ENCODE data around the gene RCC1. TPM values are rescaled to one million over a fixed set of nuclear protein-coding genes. Genes with fewer than 3 reads are reported as not detected.

RCC1 gene
- total and polyA plus RNA-seq, 2 experiments from 2014 or later: 36.9 to 97.4 TPM

DNA sequence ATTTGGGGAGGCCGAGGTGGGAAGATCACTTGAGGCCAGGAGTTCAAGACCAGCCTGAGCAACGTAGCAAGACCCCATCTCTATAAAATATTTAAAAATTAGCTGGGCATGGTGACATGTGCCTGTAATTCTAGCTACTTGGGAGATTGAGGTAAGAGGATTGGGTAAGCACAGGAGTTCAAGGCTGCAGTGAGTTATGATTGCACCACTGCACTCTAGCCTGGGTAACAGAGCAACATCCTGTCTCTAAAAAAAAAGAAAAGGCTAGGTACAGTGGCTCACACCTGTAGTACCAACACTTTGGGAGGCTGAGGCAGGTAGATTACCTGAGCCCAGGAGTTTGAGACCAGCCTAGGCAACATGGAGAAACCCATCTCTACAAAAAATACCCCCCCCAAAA lies 35.7 kb upstream of the RCC1 start:
- Histone ChIP-seq H3K4me2 (no peak overlapping the region), H3K79me2 (replicated peaks; ENCODE audit: insufficient read depth) (no peaks in the 10 kb centered on the region), H3F3A (replicated peaks; ENCODE audit: low read depth) (peaks cover 5% of the 10 kb centered on the region; the same call in 1 of the 2 replicates), H3K9me2 (ENCODE audit: insufficient read depth) (no peaks in the 10 kb centered on the region), H2AFZ (no peak overlapping the region), H4K20me1 (replicated peaks; ENCODE audit: insufficient read depth) (no peaks in the 10 kb centered on the region), H3K27me3 (ENCODE audit: insufficient read depth) (no peaks in the 10 kb centered on the region), H3K36me3 (ENCODE audit: insufficient read depth) (peaks cover 27% of the 10 kb centered on the region), H3K27ac (ENCODE audit: low read depth) (no peak overlapping the region), H3K4me1 (ENCODE audit: insufficient read depth) (no peaks in the 10 kb centered on the region), H3K4me3 (no peak overlapping the region)
- Mint-ChIP-seq H3K27ac (no peak overlapping the region), H3K36me3 (ENCODE audit: low read depth) (peaks cover 35% of the 10 kb centered on the region), H3K4me3 (no peak overlapping the region), H3K4me1 (no peaks in the 10 kb centered on the region), H3K27me3 (ENCODE audit: insufficient read depth, low read depth, poor library complexity) (no peaks in the 10 kb centered on the region), H3K9me3 (no peaks in the 10 kb centered on the region)
- no peak for DNase-seq (ENCODE audit: low spot score)
- no peak for ATAC-seq
- TF ChIP-seq STAT1 (IDR thresholded peaks at IDR 0.05; ENCODE audit: unreplicated experiment) (no peak), EZH2 (IDR thresholded peaks at IDR 0.05; ENCODE audit: low read depth, unreplicated experiment) (no peak), EZH2phosphoT487 (IDR thresholded peaks at IDR 0.05; ENCODE audit: unreplicated experiment) (no peak), JUNB (IDR thresholded peaks at IDR 0.05; ENCODE audit: unreplicated experiment) (no peak), ZNF114 (CRISPR knock-in tag; IDR thresholded peaks at IDR 0.05) (no peak), NANOG (IDR thresholded peaks at IDR 0.05; ENCODE audit: borderline replicate concordance) (no peak), ZNF331 (CRISPR knock-in tag; IDR thresholded peaks at IDR 0.05; ENCODE audit: low read depth) (no peak), POLR2AphosphoS5 (IDR thresholded peaks at IDR 0.05; ENCODE audit: low read depth) (no peak), CREB1 (CRISPR knock-in tag; IDR thresholded peaks at IDR 0.05; ENCODE audit: low read depth) (no peak)
- TF ChIP-seq, protein P1, sequence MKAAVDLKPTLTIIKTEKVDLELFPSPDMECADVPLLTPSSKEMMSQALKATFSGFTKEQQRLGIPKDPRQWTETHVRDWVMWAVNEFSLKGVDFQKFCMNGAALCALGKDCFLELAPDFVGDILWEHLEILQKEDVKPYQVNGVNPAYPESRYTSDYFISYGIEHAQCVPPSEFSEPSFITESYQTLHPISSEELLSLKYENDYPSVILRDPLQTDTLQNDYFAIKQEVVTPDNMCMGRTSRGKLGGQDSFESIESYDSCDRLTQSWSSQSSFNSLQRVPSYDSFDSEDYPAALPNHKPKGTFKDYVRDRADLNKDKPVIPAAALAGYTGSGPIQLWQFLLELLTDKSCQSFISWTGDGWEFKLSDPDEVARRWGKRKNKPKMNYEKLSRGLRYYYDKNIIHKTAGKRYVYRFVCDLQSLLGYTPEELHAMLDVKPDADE (IDR thresholded peaks at IDR 0.05): no peak
- TF ChIP-seq, protein P2, sequence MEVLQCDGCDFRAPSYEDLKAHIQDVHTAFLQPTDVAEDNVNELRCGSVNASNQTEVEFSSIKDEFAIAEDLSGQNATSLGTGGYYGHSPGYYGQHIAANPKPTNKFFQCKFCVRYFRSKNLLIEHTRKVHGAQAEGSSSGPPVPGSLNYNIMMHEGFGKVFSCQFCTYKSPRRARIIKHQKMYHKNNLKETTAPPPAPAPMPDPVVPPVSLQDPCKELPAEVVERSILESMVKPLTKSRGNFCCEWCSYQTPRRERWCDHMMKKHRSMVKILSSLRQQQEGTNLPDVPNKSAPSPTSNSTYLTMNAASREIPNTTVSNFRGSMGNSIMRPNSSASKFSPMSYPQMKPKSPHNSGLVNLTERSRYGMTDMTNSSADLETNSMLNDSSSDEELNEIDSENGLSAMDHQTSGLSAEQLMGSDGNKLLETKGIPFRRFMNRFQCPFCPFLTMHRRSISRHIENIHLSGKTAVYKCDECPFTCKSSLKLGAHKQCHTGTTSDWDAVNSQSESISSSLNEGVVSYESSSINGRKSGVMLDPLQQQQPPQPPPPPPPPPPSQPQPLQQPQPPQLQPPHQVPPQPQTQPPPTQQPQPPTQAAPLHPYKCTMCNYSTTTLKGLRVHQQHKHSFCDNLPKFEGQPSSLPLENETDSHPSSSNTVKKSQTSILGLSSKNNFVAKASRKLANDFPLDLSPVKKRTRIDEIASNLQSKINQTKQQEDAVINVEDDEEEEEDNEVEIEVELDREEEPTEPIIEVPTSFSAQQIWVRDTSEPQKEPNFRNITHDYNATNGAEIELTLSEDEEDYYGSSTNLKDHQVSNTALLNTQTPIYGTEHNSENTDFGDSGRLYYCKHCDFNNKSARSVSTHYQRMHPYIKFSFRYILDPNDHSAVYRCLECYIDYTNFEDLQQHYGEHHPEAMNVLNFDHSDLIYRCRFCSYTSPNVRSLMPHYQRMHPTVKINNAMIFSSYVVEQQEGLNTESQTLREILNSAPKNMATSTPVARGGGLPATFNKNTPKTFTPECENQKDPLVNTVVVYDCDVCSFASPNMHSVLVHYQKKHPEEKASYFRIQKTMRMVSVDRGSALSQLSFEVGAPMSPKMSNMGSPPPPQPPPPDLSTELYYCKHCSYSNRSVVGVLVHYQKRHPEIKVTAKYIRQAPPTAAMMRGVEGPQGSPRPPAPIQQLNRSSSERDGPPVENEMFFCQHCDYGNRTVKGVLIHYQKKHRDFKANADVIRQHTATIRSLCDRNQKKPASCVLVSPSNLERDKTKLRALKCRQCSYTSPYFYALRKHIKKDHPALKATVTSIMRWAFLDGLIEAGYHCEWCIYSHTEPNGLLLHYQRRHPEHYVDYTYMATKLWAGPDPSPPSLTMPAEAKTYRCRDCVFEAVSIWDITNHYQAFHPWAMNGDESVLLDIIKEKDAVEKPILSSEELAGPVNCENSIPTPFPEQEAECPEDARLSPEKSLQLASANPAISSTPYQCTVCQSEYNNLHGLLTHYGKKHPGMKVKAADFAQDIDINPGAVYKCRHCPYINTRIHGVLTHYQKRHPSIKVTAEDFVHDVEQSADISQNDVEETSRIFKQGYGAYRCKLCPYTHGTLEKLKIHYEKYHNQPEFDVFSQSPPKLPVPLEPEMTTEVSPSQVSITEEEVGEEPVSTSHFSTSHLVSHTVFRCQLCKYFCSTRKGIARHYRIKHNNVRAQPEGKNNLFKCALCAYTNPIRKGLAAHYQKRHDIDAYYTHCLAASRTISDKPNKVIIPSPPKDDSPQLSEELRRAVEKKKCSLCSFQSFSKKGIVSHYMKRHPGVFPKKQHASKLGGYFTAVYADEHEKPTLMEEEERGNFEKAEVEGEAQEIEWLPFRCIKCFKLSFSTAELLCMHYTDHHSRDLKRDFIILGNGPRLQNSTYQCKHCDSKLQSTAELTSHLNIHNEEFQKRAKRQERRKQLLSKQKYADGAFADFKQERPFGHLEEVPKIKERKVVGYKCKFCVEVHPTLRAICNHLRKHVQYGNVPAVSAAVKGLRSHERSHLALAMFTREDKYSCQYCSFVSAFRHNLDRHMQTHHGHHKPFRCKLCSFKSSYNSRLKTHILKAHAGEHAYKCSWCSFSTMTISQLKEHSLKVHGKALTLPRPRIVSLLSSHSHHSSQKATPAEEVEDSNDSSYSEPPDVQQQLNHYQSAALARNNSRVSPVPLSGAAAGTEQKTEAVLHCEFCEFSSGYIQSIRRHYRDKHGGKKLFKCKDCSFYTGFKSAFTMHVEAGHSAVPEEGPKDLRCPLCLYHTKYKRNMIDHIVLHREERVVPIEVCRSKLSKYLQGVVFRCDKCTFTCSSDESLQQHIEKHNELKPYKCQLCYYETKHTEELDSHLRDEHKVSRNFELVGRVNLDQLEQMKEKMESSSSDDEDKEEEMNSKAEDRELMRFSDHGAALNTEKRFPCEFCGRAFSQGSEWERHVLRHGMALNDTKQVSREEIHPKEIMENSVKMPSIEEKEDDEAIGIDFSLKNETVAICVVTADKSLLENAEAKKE (CRISPR knock-in tag; IDR thresholded peaks at IDR 0.05): no peak
- TF ChIP-seq, protein P3, sequence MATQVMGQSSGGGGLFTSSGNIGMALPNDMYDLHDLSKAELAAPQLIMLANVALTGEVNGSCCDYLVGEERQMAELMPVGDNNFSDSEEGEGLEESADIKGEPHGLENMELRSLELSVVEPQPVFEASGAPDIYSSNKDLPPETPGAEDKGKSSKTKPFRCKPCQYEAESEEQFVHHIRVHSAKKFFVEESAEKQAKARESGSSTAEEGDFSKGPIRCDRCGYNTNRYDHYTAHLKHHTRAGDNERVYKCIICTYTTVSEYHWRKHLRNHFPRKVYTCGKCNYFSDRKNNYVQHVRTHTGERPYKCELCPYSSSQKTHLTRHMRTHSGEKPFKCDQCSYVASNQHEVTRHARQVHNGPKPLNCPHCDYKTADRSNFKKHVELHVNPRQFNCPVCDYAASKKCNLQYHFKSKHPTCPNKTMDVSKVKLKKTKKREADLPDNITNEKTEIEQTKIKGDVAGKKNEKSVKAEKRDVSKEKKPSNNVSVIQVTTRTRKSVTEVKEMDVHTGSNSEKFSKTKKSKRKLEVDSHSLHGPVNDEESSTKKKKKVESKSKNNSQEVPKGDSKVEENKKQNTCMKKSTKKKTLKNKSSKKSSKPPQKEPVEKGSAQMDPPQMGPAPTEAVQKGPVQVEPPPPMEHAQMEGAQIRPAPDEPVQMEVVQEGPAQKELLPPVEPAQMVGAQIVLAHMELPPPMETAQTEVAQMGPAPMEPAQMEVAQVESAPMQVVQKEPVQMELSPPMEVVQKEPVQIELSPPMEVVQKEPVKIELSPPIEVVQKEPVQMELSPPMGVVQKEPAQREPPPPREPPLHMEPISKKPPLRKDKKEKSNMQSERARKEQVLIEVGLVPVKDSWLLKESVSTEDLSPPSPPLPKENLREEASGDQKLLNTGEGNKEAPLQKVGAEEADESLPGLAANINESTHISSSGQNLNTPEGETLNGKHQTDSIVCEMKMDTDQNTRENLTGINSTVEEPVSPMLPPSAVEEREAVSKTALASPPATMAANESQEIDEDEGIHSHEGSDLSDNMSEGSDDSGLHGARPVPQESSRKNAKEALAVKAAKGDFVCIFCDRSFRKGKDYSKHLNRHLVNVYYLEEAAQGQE (IDR thresholded peaks at IDR 0.05; ENCODE audit: unreplicated experiment): no peak
- TF ChIP-seq, protein P4, sequence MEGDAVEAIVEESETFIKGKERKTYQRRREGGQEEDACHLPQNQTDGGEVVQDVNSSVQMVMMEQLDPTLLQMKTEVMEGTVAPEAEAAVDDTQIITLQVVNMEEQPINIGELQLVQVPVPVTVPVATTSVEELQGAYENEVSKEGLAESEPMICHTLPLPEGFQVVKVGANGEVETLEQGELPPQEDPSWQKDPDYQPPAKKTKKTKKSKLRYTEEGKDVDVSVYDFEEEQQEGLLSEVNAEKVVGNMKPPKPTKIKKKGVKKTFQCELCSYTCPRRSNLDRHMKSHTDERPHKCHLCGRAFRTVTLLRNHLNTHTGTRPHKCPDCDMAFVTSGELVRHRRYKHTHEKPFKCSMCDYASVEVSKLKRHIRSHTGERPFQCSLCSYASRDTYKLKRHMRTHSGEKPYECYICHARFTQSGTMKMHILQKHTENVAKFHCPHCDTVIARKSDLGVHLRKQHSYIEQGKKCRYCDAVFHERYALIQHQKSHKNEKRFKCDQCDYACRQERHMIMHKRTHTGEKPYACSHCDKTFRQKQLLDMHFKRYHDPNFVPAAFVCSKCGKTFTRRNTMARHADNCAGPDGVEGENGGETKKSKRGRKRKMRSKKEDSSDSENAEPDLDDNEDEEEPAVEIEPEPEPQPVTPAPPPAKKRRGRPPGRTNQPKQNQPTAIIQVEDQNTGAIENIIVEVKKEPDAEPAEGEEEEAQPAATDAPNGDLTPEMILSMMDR (conservative IDR thresholded peaks at IDR 0.05; ENCODE audit: low read depth in 2 of 2): no peak

Data from GM23338 (cell line).